Measurements from ENCODE around the gene F2R.

GRCh38 chr5:76696251-76696650 is 19.7 kb upstream of the F2R start:
- TF ChIP-seq CTCF (IDR thresholded peaks at IDR 0.05) (no peak), POLR2A (IDR thresholded peaks at IDR 0.05) (no peak), EP300 (IDR thresholded peaks at IDR 0.05) (no peak)
